HepG2 (cell line): Measurements from ENCODE around the gene WDR82. TPM values are rescaled to one million over a fixed set of nuclear protein-coding genes. Genes with fewer than 3 reads are reported as not detected.
A peak's percentile ranks its signal among the peaks of the same experiment; 100 is the strongest.

ENCODE experiments used
- ARNT ChIP-seq: fragments of 450-650 bp; IDR thresholded peaks from 2 replicates; pipeline ENCODE4 v1.6.1; 2017
- BHLHE40 ChIP-seq: IDR thresholded peaks from 2 replicates; pipeline ENCODE4 v1.6.1; 2011; ENCODE audit warnings: low read length, improper control_type of control experiment
- CEBPG ChIP-seq: IDR thresholded peaks from 2 replicates; pipeline ENCODE4 v1.6.1; 2016
- HDAC1 ChIP-seq: sonication (generic); formaldehyde crosslinking; IDR thresholded peaks from 2 replicates; pipeline ENCODE4 v1.5.1; 2020; ENCODE audit warnings: mild to moderate bottlenecking, missing genetic modification reagents
- HMGA1 ChIP-seq: sonication (generic); formaldehyde crosslinking; conservative IDR thresholded peaks from 2 replicates; pipeline ENCODE4 v1.4.0; 2020; ENCODE audit warnings: missing genetic modification reagents
- HNF1B ChIP-seq: sonication (generic); formaldehyde crosslinking; IDR thresholded peaks from 2 replicates; pipeline ENCODE4 v1.5.1; 2020; ENCODE audit warnings: mild to moderate bottlenecking, moderate library complexity, missing genetic modification reagents
- MEF2D ChIP-seq: sonication (generic); formaldehyde crosslinking; IDR thresholded peaks from 2 replicates; pipeline ENCODE4 v1.5.1; 2020; ENCODE audit warnings: mild to moderate bottlenecking, missing genetic modification reagents
- NFKBIZ ChIP-seq: IDR thresholded peaks from 2 replicates; pipeline ENCODE4 v1.6.1; 2018; ENCODE audit warnings: missing genetic modification reagents, missing compliant biosample characterization
- PHB2 ChIP-seq: fragments of 450-650 bp; IDR thresholded peaks from 2 replicates; pipeline ENCODE4 v1.6.1; 2018; ENCODE audit not compliant: partially characterized antibody
- PHF21A ChIP-seq: sonication (generic); formaldehyde crosslinking; IDR thresholded peaks from 2 replicates; pipeline ENCODE4 v1.5.0; 2020; ENCODE audit warnings: mild to moderate bottlenecking, missing genetic modification reagents
- SMARCE1 ChIP-seq: fragments of 450-650 bp; IDR thresholded peaks from 2 replicates; pipeline ENCODE4 v1.6.1; 2017; ENCODE audit warnings: borderline replicate concordance
- TCF12 ChIP-seq, 2 experiments: fragments of 450-650 bp in 1 of 2; sonication (generic) in 1 of 2; formaldehyde crosslinking in 1 of 2; IDR thresholded peaks; 2 replicates each; pipeline versions ENCODE4 v1.6.1 to v1.8.0; 2017 to 2022; ENCODE audit warnings: antibody characterized with exemption in 1 of 2, mild to moderate bottlenecking in 1 of 2, missing genetic modification reagents in 1 of 2, moderate library complexity in 1 of 2
- TSC22D2 ChIP-seq: sonication (generic); formaldehyde crosslinking; IDR thresholded peaks from 2 replicates; pipeline ENCODE4 v1.5.1; 2020; ENCODE audit warnings: missing genetic modification reagents, mild to moderate bottlenecking, borderline replicate concordance
- ZBTB7A ChIP-seq: sonication (generic); formaldehyde crosslinking; IDR thresholded peaks from 2 replicates; pipeline ENCODE4 v1.8.0; 2022; ENCODE audit warnings: mild to moderate bottlenecking, missing genetic modification reagents
- ZC3H4 ChIP-seq: sonication (generic); formaldehyde crosslinking; IDR thresholded peaks from 2 replicates; pipeline ENCODE4 v1.4.0; 2020; ENCODE audit warnings: missing genetic modification reagents, borderline replicate concordance
- ZFYVE20 ChIP-seq: sonication (generic); formaldehyde crosslinking; IDR thresholded peaks from 2 replicates; pipeline ENCODE4 v1.8.0; 2023; ENCODE audit warnings: low read depth, mild to moderate bottlenecking, moderate library complexity, missing genetic modification reagents, borderline replicate concordance
- ZNF280B ChIP-seq: sonication (generic); formaldehyde crosslinking; IDR thresholded peaks from 2 replicates; pipeline ENCODE4 v1.5.0; 2020; ENCODE audit warnings: missing genetic modification reagents, mild to moderate bottlenecking, borderline replicate concordance
- ZNF362 ChIP-seq: sonication (generic); formaldehyde crosslinking; IDR thresholded peaks from 2 replicates; pipeline ENCODE4 v1.4.0; 2020; ENCODE audit warnings: missing genetic modification reagents, mild to moderate bottlenecking, borderline replicate concordance
- ZNF670 ChIP-seq: sonication (generic); formaldehyde crosslinking; IDR thresholded peaks from 2 replicates; pipeline ENCODE4 v1.8.0; 2022; ENCODE audit warnings: mild to moderate bottlenecking, missing genetic modification reagents, borderline replicate concordance
- polyA plus RNA-seq, 8 experiments: library from polyadenylated mRNA; depleted of rRNA in 3 of 8; stranded (reverse) in 7 of 8; unstranded in 1 of 8; fragments of >200 nt; fragmentation: Illumina TruSeq in 4 of 8; extraction: Trizol in 4 of 8; gene quantifications; 2 replicates each; pipeline versions ENCODE4 v1.2.1 to v1.2.3, GENCODE V29; 2011 to 2016; ENCODE audit warnings: low read depth in 4 of 8, missing spikeins in 1 of 8, mixed read lengths in 1 of 8; ENCODE audit not compliant: insufficient read depth in 1 of 8
- total RNA-seq, 5 experiments: library from RNA; depleted of rRNA; stranded (reverse); fragments of >200 nt; fragmentation: Illumina TruSeq; extraction: Trizol; gene quantifications; 2 replicates each; pipeline ENCODE4 v1.2.3, GENCODE V29; 2016; ENCODE audit warnings: low read depth in 1 of 5
- TF ChIP-seq, protein P1 (sequence below): sonication (generic); formaldehyde crosslinking; IDR thresholded peaks from 2 replicates; pipeline ENCODE4 v1.4.0; 2020; ENCODE audit warnings: missing genetic modification reagents, mild to moderate bottlenecking, borderline replicate concordance
- TF ChIP-seq, protein P2 (sequence below): sonication (generic); formaldehyde crosslinking; IDR thresholded peaks from 2 replicates; pipeline ENCODE4 v1.5.0; 2020; ENCODE audit warnings: mild to moderate bottlenecking, missing genetic modification reagents

Gene WDR82
- total and polyA plus RNA-seq, 2 of the 13 experiments (the other 11 are each of a cell fraction or from before 2014, with no cell fraction given), result 39.1 to 59.5 TPM

DNA sequence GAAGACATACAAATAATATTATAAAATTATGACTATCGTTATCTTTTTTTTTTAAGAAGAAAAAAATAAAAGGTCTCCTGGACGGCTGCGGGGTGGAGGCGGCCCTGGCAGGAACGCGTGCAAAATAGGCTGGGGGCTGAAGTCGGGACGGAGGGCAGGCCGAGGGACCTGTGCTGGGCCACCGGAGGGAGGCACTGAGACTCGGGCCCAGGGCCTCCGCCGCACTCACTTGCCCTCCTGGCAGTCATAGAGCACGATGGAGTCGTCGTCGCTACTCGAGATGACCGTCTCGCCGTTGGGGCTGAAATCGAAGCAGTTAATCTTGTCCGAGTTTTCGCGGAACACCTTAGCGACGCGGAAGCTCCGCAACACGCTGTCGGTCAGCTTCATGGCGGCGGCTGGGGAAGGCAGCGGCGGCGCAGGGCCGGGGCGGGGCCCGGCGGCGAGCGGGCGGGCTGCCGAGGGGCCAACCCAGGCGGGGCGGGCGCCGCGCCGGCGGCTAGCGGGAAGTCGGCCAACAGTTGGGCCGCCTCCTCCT lies 408 bp downstream of the WDR82 start (continued):
- TF ChIP-seq ZNF670 (0 out of 2 replicates have a peak, but pooled peaks have one; percentile 61), PHB2 (no peak), TSC22D2 (peak; percentile 87; the same call in 1 of the 2 replicates), ZNF280B (no peak), BHLHE40 (no peak), ARNT (no peak), CEBPG (CRISPR knock-in tag) (no peak), TCF12 (IDR thresholded peaks at IDR 0.05) (no peak), TCF12 (CRISPR knock-in tag; IDR thresholded peaks at IDR 0.05) (peak; percentile 28; the same call in 1 of the 2 replicates), HNF1B (peak; percentile 5; the same call in 1 of the 2 replicates), NFKBIZ (CRISPR knock-in tag) (no peak), ZNF362 (CRISPR knock-in tag) (no peak; the same call in 1 of the 2 replicates), HDAC1 (peak; percentile 57; the same call in 1 of the 2 replicates), SMARCE1 (no peak), ZBTB7A (0 out of 2 replicates have a peak, but pooled peaks have one; percentile 18), PHF21A (CRISPR knock-in tag) (0 out of 2 replicates have a peak, but pooled peaks have one; percentile 3), ZC3H4 (peak; percentile 9; the same call in 1 of the 2 replicates), HMGA1 (CRISPR knock-in tag) (no peak), ZFYVE20 (0 out of 2 replicates have a peak, but pooled peaks have one; percentile 73), MEF2D (CRISPR knock-in tag) (no peak)
- TF ChIP-seq, protein P1, sequence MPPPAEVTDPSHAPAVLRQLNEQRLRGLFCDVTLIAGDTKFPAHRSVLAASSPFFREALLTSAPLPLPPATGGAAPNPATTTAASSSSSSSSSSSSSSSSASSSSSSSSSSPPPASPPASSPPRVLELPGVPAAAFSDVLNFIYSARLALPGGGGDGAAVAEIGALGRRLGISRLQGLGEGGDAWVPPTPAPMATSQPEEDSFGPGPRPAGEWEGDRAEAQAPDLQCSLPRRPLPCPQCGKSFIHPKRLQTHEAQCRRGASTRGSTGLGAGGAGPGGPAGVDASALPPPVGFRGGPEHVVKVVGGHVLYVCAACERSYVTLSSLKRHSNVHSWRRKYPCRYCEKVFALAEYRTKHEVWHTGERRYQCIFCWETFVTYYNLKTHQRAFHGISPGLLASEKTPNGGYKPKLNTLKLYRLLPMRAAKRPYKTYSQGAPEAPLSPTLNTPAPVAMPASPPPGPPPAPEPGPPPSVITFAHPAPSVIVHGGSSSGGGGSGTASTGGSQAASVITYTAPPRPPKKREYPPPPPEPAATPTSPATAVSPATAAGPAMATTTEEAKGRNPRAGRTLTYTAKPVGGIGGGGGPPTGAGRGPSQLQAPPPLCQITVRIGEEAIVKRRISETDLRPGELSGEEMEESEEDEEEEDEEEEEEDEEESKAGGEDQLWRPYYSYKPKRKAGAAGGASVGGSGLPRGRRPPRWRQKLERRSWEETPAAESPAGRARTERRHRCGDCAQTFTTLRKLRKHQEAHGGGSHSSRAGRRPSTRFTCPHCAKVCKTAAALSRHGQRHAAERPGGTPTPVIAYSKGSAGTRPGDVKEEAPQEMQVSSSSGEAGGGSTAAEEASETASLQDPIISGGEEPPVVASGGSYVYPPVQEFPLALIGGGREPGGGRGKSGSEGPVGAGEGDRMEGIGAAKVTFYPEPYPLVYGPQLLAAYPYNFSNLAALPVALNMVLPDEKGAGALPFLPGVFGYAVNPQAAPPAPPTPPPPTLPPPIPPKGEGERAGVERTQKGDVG (CRISPR knock-in tag), result 0 out of 2 replicates have a peak, but pooled peaks have one; percentile 23
- TF ChIP-seq, protein P2, sequence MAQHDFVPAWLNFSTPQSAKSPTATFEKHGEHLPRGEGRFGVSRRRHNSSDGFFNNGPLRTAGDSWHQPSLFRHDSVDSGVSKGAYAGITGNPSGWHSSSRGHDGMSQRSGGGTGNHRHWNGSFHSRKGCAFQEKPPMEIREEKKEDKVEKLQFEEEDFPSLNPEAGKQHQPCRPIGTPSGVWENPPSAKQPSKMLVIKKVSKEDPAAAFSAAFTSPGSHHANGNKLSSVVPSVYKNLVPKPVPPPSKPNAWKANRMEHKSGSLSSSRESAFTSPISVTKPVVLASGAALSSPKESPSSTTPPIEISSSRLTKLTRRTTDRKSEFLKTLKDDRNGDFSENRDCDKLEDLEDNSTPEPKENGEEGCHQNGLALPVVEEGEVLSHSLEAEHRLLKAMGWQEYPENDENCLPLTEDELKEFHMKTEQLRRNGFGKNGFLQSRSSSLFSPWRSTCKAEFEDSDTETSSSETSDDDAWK (CRISPR knock-in tag), result no peak
